Measurements from ENCODE around the gene SIX2. TPM values are rescaled to one million over a fixed set of nuclear protein-coding genes. Genes with fewer than 3 reads are reported as not detected.

SIX2 gene
- total and polyA plus RNA-seq, 10 of the 15 experiments (the other 5 are each of a cell fraction or from before 2014, with no cell fraction given) = not detected

GRCh38 chr2:44957656-44958327 lies 51.5 kb downstream of the SIX2 start:
- in situ Hi-C loops (cut with MboI) (loop anchor here (10.0 kb wide), 3 partner anchors 403 to 913 kb away; no protein-coding TSS in a partner anchor), intact Hi-C loops (cut with micrococcal nuclease; ENCODE audit: unreplicated experiment) (loop anchor here (5.0 to 10.0 kb wide), 4 partner anchors 243 to 870 kb away; no protein-coding TSS in a partner anchor)
- WGBS (ENCODE audit: insufficient coverage, insufficient replicate concordance, low lambda C conversion rate, missing lambda C conversion rate) = 42% methylated on average over 6 of the region's 6 CpGs
- ChIA-PET CTCF (interaction anchor here (0.9 to 11.2 kb wide), 15 partner anchors 11 to 914 kb away, joined by 3 to 321 read pairs (median 6); no protein-coding TSS in a partner anchor), POLR2A (interaction anchor here (0.5 kb wide), 1 partner anchor 240 kb away, joined by 5 read pairs; no protein-coding TSS in a partner anchor), RAD21 (ENCODE audit: unreplicated experiment) (interaction anchor here (0.6 to 6.4 kb wide), 8 partner anchors 287 to 914 kb away, joined by 3 to 121 read pairs (median 20); no protein-coding TSS in a partner anchor), SMC1A (ENCODE audit: uncharacterized antibody, unreplicated experiment) (interaction anchor here (0.7 to 6.2 kb wide), 10 partner anchors 14 to 570 kb away, joined by 3 to 130 read pairs (median 16); no protein-coding TSS in a partner anchor)
- Histone ChIP-seq H2AFZ (ENCODE audit: control insufficient read depth, low read depth, low read length) (no peak overlapping the region), H3K4me1 (ENCODE audit: control insufficient read depth, insufficient read depth, low read length) (no peaks in the 10 kb centered on the region; the same call in 1 of the 2 replicates), H3K27ac (ENCODE audit: control insufficient read depth, insufficient read depth) (no peak overlapping the region), H3K9me3 (replicated peaks; ENCODE audit: control insufficient read depth, insufficient read depth, low read length) (no peaks in the 10 kb centered on the region; the same call in 2 of the 3 replicates), H3K4me3 (no peak overlapping the region), H3K4me2 (ENCODE audit: control insufficient read depth, insufficient read depth) (no peak overlapping the region), H3K36me3 (ENCODE audit: control insufficient read depth in 2 of 2, insufficient read depth in 2 of 2, low read length in 1 of 2) (no peaks in the 10 kb centered on the region), H4K20me1 (ENCODE audit: control insufficient read depth, insufficient read depth) (no peaks in the 10 kb centered on the region; the same call in 1 of the 2 replicates), H3K27me3 (replicated peaks in 1 of 2; ENCODE audit: control insufficient read depth in 2 of 2, insufficient read depth in 2 of 2, low read length in 1 of 2) (peaks cover 5 to 23% of the 10 kb centered on the region in 2 experiments), H3K9ac (ENCODE audit: control insufficient read depth, insufficient read depth, low read length) (no peak overlapping the region), H3K79me2 (ENCODE audit: control insufficient read depth, insufficient read depth, low read length) (no peaks in the 10 kb centered on the region)
- no peak for ATAC-seq
- BruUV-seq (replicated peaks) = no TSS peak
- no peak for DNase-seq (ENCODE audit: low read depth, low spot score)
- no peak for FAIRE-seq
- no peak for TF ChIP-seq SREBF2 (IDR thresholded peaks at IDR 0.05; ENCODE audit: low read length)
- TF ChIP-seq CBX5 (IDR thresholded peaks at IDR 0.05; ENCODE audit: low read depth) = no peak
- TF ChIP-seq ATF7 (IDR thresholded peaks at IDR 0.05; ENCODE audit: low read depth) = no peak
- no peak for TF ChIP-seq WRNIP1 (IDR thresholded peaks at IDR 0.05; ENCODE audit: borderline replicate concordance, low read depth, low read length)
- TF ChIP-seq, protein P1, sequence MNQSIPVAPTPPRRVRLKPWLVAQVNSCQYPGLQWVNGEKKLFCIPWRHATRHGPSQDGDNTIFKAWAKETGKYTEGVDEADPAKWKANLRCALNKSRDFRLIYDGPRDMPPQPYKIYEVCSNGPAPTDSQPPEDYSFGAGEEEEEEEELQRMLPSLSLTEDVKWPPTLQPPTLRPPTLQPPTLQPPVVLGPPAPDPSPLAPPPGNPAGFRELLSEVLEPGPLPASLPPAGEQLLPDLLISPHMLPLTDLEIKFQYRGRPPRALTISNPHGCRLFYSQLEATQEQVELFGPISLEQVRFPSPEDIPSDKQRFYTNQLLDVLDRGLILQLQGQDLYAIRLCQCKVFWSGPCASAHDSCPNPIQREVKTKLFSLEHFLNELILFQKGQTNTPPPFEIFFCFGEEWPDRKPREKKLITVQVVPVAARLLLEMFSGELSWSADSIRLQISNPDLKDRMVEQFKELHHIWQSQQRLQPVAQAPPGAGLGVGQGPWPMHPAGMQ (IDR thresholded peaks at IDR 0.05; ENCODE audit: borderline replicate concordance) = no peak
- no peak for TF ChIP-seq CHD4 (IDR thresholded peaks at IDR 0.05)
- TF ChIP-seq KDM1A (IDR thresholded peaks at IDR 0.05; ENCODE audit: borderline replicate concordance) = no peak
- TF ChIP-seq GABPA (IDR thresholded peaks at IDR 0.05; ENCODE audit: low read depth) = no peak
- TF ChIP-seq TCF12 (IDR thresholded peaks at IDR 0.05; ENCODE audit: low read depth, low read length) = no peak
- no peak for TF ChIP-seq EZH2 (IDR thresholded peaks at IDR 0.05; ENCODE audit: borderline replicate concordance, control insufficient read depth, low read depth, low read length)
- no peak for TF ChIP-seq ESRRA (IDR thresholded peaks at IDR 0.05; ENCODE audit: low read length)
- no peak for TF ChIP-seq SP1 (IDR thresholded peaks at IDR 0.05; ENCODE audit: low read depth, low read length)
- TF ChIP-seq, protein P2, sequence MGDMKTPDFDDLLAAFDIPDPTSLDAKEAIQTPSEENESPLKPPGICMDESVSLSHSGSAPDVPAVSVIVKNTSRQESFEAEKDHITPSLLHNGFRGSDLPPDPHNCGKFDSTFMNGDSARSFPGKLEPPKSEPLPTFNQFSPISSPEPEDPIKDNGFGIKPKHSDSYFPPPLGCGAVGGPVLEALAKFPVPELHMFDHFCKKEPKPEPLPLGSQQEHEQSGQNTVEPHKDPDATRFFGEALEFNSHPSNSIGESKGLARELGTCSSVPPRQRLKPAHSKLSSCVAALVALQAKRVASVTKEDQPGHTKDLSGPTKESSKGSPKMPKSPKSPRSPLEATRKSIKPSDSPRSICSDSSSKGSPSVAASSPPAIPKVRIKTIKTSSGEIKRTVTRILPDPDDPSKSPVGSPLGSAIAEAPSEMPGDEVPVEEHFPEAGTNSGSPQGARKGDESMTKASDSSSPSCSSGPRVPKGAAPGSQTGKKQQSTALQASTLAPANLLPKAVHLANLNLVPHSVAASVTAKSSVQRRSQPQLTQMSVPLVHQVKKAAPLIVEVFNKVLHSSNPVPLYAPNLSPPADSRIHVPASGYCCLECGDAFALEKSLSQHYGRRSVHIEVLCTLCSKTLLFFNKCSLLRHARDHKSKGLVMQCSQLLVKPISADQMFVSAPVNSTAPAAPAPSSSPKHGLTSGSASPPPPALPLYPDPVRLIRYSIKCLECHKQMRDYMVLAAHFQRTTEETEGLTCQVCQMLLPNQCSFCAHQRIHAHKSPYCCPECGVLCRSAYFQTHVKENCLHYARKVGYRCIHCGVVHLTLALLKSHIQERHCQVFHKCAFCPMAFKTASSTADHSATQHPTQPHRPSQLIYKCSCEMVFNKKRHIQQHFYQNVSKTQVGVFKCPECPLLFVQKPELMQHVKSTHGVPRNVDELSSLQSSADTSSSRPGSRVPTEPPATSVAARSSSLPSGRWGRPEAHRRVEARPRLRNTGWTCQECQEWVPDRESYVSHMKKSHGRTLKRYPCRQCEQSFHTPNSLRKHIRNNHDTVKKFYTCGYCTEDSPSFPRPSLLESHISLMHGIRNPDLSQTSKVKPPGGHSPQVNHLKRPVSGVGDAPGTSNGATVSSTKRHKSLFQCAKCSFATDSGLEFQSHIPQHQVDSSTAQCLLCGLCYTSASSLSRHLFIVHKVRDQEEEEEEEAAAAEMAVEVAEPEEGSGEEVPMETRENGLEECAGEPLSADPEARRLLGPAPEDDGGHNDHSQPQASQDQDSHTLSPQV (IDR thresholded peaks at IDR 0.05) = no peak
- no peak for TF ChIP-seq NBN (IDR thresholded peaks at IDR 0.05)
- TF ChIP-seq HDAC6 (IDR thresholded peaks at IDR 0.05; ENCODE audit: unreplicated experiment) = no peak
- no peak for TF ChIP-seq SRF (IDR thresholded peaks at IDR 0.05; ENCODE audit: low read depth in 2 of 2, low read length in 2 of 2)
